DND-41 (cell line): ENCODE measurements around the gene SCRN2.

Experiments used
- CTCF ChIP-seq: IDR thresholded peaks from 2 replicates; pipeline ENCODE4 v1.5.1; 2012; ENCODE audit warnings: borderline replicate concordance, low read length, moderate library complexity, mild to moderate bottlenecking; ENCODE audit not compliant: poor library complexity, severe bottlenecking; ENCODE audit errors: extremely low read depth
- EZH2 ChIP-seq: IDR thresholded peaks from 3 replicates; pipeline ENCODE4 v1.6.1; 2012; ENCODE audit warnings: borderline replicate concordance, low read depth, mild to moderate bottlenecking, moderate library complexity, low read length, inconsistent platforms; ENCODE audit not compliant: severe bottlenecking

- TF ChIP-seq CTCF (no peak), EZH2 (no peak)
These were observed 34.8 kb downstream of the SCRN2 start for GRCh38 chr17:47806026-47806912.
